ENCODE data around the gene NGFR.

NGFR gene

DNA sequence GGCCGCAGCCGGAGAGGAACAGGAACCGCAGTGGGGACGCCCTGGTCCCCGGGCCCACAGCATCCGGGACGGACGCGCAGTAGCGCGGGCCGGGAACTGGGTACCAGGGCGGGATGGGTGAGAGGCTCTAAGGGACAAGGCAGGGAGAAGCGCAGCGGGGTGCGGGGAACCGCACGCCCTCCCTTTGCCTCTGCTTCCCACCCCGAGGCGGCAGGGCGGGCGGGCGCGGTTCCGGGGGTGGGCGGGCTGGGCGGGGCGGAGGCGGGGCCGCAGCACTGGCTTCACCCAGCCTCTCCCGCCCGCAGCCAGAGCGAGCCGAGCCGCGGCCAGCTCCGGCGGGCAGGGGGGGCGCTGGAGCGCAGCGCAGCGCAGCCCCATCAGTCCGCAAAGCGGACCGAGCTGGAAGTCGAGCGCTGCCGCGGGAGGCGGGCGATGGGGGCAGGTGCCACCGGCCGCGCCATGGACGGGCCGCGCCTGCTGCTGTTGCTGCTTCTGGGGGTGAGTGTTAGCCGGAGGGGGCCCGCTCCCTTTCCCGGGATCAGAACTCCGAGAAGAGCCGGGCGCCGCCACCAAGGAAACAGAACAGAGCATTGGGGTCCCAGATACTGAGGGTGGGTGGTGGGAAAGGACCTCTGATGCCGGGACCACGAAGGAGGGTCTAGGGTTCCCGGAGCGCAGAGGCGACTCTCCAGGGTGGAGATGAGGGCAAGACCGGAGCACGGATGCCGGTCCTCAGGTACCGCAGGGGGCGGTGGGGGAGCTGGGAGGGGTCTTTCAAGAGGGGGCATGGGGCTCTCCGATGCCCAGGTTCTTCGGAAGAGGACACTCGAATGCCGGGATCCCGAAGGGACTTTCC, at the start of gene NGFR:
Gene NGFR (plus strand): TSS at position 308 of the 856 bp plus-strand sequence. CDS start 125 bp downstream, at position 433.
- no peak for DNase-seq

GRCh38 chr17:49445591-49445990, 49.5 kb upstream of the NGFR start:
- DNase-seq = no peak

DNA sequence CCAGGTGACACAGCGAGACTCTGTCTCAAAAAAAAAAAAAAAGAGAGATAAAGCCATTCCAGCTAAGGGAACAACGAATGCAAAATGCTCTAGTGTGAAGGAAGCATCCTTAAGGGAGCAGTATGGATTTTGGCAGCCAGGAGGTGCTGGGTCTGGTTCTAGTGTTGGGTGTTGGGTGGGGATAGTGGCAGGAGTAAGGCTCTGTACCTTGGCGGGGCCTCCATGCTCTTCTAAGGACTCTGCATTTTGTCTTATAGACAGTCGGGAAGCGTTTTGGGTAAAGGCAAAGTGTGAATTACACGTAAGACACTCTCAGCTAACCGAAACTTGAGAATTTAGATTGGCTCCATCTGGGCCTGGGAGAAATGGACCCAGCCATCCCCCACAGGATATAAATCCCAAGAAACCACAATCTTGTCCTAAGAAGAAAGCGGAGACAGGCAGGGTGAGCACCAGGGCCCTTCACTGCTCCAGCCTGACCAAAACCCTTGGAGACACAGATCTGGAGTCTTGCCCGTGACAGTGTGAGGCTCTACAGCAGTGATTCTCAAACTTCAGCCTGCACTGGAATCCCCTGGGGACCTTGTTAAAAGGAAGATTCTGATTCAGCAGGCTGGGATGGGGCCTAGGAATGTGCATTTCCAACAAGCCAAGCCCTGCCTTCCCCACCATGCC, 47.3 kb upstream of the NGFR start:
- no peak for DNase-seq

GRCh38 chr17:49450181-49450580, 44.9 kb upstream of the NGFR start:
- DNase-seq = no peak

DNA sequence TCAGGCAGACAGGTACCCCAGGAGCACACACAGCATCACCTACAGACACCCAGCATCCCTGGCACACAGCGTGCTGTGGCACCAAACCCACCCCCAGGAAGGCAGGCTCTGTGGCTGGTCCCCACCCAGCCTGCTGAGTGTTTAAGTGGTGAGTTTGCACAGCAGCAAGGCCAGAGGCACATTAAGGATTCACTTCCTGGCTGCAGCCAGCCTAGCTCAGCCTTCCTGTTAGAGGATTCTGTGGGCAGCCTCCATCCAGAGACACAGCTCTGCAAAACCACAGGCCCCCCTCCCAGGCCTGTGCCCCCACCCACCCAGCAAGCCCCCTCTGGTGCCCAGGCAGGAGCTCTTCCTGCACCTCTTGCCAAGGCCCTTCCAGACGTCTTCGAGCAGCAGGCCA, 44.4 kb upstream of the NGFR start:
- DNase-seq = no peak

DNA sequence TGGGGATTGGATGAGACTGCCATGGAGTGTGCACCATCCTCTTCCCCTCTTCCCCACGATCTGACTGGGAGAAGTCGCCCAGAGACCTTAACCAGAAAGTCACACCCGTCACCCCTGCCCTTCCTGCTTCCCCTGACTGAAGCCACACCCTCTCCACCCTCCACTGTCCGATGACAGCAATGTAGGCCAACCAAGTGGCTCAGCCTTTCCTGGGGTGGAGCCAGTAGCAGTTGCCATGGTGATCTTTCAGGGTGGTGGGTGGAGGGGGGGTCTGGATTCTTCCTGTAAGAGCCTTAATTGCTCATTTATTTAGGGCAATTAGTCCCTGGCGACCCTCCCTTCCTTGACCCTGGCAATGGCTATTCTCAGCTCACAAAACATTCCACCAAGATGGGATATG, 42.9 kb upstream of the NGFR start:
- DNase-seq = no peak

- no peak for DNase-seq
Observed at GRCh38 chr17:49452661-49453060, 42.4 kb upstream of the NGFR start.

DNA sequence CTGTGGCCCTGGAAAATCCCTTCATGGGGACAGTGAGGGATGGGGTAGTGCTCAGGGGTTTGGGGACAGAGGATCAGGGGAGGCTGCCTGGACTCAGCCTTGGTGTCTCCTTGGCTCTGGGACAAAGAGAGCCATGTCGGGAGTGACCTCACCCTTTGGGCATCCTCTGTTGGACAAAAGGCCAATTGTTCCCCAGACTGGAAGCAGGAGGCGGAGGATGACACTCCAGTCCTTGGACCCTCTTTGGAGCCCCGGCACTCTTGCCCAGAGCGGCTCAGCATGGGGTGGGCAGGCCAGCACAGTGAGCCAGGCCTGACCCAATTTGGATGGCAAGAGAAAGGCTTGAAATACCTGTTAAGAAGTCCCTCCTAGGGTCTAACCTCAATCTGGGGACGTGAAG, 41.0 kb upstream of the NGFR start:
- no peak for DNase-seq

GRCh38 chr17:49455272-49455861, 39.7 kb upstream of the NGFR start:
- no peak for DNase-seq

- DNase-seq = no peak
Observed at GRCh38 chr17:49456183-49456965, 38.7 kb upstream of the NGFR start.

DNA sequence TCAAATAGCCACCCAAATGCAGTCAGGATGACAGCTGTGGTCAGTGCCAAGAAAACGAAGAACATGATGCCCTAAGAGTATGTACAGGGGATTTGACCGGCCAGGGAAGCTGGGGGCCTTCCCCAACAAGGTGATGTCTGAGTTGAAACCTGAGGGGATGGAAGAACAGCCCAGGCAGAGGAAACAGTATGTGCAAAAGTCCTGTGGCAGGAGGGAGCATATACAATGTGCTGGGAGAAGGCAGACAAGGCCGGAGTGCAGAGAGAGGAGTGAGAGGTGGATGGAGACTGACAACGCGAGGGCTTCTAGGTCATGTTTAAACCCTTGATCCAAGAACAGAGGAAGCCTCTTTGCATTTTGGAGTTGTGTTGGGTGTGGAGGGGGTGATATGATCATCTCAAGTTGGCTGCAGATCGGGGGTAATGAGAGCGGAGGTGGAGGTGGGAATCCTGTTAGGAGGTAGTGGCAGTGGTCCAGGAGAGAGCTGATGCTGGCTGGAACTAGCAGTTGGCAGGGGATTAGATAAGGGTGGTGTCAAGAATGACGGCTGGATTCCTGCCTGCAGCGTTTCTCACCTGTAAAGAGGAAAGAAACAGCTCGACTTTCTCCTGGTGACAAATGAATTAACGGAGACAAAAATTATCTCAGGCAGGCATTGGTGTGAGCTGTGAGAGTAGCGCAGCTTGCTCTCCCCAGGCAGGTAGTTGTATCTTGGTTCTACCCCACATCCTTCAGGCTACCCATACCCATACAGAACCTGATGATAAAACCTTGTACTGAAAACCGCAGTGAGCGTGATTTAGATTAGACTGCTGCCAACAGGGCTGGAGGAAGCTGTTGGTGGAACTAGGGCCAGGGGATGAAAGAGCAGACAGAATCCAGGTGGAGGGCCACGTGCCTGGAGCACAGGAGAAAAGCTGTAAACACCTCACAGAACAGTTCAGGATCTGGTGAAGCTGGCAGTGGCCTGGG, 37.2 kb upstream of the NGFR start:
- no peak for DNase-seq

DNA sequence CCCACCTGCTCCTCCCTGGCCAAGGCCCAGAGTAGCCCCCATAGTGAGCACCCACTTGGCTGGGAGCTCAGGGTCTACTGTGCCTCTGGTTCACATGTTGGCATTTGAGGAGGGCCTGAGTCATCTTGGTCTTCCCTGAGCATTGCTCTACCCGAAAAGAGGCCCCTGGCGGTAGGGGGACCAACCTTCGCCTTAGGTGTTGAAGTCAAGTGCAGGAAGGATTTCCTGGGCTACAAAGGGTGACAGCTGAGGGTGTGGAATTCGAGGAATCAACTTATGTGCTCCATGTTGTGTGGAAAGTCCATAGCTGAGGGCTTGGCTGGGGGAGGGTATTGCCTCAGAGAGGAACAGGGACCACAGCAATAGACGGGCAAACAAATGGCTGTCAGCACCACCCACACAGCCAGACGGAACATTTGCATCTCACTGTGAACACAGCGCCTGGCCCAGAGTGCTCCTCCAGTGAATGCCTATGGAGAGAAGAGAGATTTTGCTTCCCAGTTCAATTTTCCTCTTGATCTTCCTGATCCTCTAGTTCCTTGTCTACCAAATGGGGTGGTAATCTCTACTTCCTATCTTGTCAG, 35.6 kb upstream of the NGFR start:
- no peak for DNase-seq

- DNase-seq = no peak
Observed at GRCh38 chr17:49460401-49460800, 34.7 kb upstream of the NGFR start.

DNA sequence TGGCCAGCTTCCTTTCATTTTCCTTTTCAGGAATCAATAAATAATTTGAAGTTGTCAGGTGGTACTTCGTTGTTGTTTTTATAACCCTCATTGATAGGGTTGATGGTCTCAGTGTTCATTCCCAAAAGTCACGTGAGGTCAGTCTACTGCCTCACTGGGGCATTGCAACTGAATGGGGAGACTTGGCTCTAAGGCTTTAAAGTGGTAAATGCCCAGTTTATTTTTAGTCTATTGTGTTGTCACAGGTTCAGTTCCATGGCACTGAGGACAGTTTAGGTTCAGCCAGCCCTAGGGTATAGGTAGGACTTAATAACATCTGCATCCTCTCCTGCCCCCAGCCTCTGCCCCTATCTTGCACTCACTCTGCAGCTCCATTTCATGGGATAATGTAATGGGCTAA, 33.5 kb upstream of the NGFR start:
- DNase-seq = no peak

- DNase-seq = no peak
Observed at GRCh38 chr17:49464049-49464448, 31.0 kb upstream of the NGFR start.

GRCh38 chr17:49465331-49465903, 29.7 kb upstream of the NGFR start:
- DNase-seq = no peak

DNA sequence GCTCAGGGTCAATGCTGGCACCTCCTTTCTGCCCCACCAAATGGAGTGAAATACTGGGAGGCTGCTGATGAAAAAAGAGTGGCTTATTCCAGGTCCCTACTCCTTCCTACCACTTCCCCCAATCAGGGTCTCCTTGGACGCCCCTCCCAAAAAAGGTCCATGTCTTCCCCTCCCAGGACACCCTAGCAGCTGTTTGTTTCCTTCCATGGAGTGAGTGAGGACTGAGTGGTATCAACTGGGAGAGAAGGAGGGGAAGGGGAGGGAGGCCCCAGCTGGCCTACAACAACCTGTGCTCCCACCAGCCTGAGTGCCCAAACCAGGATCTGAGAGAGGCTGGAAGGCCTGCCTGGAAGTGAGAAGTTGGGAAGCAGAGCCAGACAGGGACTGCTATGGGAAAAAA, 28.7 kb upstream of the NGFR start:
- no peak for DNase-seq

DNA sequence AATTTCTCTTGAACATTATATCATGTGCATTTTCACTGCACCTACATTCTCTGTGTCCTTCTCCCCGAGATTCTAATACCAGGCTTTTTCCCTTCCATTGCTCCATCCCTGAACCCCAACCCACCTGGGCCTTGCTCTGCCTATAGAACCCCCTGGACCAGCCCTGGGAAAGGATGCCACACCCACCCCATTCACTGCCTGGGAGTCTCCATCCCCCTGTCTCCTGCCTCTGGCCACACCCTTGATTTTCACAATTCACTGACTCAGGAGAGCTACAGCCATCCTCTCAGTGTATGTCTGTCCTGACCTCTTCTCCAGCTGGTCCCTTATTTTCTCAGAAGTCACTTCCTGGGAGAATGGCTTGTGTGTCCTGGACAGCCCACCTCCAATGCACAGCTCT, 27.9 kb upstream of the NGFR start:
- DNase-seq = no peak

GRCh38 chr17:49468811-49469385, 26.2 kb upstream of the NGFR start:
- DNase-seq = no peak
